HG02943 (cell line): Measurements from ENCODE around the gene HS3ST6.
"Not testable (repeated sequence)": the region's sequence is repeated elsewhere in the genome, so short reads cannot be mapped to it uniquely, and the experiment has no call there.

Source experiments
- ATAC-seq: cut with Tn5 transposase; IDR thresholded peaks from one replicate; pipeline ENCODE4 v1.9.1; 2021; ENCODE audit warnings: mild to moderate bottlenecking, low read depth, moderate library complexity; ENCODE audit not compliant: unreplicated experiment

Gene HS3ST6

DNA sequence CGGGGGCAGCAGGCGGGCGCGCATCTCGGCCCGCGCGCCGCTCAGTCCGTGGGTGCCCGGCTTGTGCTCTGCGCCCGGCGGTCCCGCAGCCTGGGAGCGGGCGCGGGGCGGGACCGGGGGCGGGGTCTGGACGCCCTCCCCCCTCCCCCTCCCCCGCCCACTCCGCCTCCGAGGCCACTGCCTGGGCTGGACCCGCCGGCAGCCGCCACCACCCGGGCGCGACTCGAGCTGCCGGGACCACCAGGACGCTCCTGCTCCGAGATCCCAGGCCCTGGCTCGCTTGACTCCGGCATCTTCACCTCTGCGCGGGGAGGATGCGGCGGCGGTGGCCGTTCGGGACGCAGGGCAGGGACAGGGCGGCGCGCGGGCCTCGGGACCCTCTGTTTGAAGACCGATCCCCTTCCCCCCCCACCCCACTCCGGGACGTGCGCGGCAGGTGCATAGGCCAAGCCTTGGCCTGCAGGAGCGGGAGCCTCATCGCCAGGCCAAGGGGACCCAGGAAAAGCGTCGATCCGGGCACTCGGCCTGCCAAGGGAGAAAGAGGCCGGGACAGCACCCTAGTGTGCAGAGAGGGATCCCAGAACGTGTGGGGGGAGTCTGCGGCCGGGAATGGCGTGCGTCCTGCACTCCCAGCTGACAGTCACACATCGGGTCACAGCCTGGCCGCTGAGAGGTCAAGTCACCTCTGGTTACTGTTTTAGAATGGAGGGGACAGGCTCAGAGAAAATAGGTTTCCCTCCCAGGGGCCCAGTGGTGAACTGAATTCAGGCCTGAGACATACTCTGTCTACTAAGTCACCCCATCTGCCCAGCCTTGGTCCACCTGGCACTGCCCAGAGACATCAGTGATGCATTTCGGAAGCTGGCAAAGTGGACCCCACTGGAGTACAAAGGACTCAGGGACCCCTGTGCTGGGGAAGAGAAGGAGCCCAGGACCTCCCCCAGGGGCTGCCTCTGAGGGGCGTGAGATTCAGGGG is at the start of gene HS3ST6:
HS3ST6 (minus strand) TSS at position 65 of the 976 bp plus-strand sequence. CDS start 92 bp downstream, outside the sequence.
- no peak for ATAC-seq

DNA sequence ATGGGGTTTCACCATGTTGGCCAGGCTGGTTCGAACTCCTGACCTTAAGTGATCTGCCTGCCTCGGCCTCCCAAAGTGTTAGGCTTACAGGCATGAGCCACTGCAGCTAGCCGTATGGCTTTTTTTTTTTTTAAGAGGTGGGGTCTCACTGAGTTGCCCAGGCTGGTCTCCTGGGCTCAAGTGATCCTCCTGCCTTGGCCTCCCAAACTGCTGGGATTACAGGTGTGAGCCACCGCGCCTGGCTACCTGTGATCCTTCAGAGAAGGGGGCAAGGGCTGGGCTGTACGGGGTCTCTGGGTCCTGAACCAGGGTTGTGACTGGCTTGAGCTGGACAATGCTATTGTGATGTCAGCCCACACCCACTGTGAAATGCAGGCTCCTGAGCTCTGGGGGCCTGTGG is 48.2 kb upstream of the HS3ST6 start, which contains the start of gene RNF151:
RNF151 (plus strand) TSS at position 397 of the 400 bp plus-strand sequence. CDS start 26 bp downstream, outside the sequence.
- ATAC-seq, result no peak

DNA sequence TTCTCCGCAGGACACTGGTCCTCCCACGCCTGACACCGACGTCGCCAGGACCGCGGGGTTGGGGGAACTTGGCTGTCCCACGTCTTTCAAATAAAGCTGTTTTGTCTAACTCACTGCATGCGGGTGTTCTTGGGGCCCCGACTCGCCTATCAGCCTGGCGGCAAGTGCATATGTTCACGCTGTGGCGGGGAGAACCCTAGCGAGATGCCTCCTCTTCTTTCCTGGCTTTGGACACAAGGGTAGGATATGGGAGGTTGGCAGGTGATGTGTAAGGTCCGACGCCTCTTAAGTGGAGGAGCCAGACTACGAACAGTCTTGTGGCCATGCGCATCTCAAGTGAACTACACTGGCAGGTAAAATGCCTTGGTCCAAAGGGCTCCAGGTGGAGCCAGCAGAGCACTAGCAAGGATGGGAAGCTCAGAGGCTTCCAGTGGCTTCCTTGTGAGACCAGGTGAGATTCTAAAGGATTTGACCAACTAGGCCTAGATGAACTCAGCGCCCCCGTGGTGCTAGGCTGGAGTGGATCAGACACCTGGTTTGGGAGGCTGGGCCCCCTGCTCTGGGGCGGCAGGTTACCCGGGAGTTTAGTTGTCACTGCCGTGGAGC is 47.3 kb upstream of the HS3ST6 start:
- no peak for ATAC-seq

DNA sequence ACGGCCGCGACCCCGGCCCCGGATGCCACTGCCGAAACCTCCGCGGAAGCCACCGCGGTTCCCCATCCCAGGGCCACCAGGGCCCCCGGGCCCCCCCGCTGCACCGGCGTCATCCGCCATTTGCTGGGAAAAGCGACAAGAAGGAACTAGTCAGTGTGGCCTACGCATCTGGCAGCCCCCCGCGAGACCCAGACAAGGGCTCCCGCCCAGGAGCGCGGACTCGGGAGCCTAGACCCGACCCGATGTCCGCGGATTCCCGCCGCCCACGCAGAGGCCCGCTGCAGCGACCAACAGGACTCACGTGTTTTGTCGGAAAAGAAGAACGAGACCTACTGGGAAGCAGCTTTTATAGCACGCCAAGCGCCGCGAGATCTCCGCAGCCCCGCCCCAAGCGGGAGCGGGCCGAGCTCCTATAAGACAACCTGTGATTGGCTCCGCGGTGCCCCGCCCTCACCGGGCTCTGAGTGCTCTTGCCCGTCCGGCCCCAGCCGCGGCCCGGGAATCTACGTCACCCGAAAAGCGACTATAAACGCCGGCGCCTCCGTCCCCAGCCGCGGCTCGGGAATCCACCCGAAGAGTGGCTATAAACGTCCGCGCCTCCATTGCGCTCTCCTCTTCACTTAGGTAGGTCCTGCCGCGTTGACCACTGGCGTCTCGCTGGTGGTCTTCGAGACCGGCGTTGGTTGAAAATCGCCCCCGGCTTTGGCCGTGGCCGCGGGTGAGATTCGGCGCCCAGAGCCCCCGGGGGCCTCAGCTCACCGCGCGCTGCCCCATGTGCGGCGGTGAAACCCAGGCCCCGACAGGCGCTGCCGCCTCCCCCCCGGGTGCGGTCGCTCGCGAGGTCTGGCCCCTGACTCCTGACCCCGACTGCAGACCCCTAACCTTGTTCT is 46.5 kb upstream of the HS3ST6 start, which contains the start of gene RPS2:
RPS2 (minus strand) TSS at position 321 of the 890 bp plus-strand sequence; CDS start at position 120, 201 bp downstream.
- ATAC-seq, result peak; percentile 72

DNA sequence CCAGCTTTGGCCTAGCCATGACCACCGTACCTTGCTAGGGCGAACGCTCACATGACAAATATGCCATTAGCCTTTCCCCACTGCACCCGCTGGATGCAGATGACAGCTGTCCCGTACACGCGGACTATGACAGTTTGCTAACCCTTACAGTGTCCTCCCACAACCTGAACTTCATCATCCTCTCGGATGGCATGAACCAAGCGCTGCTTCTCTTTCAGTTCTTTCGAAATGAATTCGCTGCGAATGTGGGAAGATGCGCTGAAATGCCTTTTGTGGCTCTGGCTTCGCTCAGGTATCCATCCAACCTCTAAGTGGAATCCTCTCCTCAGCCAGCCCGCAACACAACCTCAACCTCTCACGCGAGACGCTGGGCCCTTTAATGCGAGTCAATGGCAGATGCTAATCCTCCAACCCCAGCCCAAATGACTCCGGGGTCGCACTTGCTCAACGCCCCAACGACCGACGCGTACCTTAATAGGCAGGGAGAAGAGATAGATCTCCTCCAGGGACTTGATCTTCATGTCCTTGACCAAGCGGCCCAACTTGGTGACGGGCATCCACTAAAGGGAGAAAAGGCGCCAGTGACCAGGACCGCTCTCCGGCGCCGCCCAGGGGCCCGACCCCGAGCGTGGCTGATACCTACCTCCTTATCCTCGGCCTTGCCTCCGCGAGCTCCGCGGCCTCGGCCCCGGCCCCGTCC is 45.7 kb upstream of the HS3ST6 start:
- ATAC-seq, result peak; percentile 3

DNA sequence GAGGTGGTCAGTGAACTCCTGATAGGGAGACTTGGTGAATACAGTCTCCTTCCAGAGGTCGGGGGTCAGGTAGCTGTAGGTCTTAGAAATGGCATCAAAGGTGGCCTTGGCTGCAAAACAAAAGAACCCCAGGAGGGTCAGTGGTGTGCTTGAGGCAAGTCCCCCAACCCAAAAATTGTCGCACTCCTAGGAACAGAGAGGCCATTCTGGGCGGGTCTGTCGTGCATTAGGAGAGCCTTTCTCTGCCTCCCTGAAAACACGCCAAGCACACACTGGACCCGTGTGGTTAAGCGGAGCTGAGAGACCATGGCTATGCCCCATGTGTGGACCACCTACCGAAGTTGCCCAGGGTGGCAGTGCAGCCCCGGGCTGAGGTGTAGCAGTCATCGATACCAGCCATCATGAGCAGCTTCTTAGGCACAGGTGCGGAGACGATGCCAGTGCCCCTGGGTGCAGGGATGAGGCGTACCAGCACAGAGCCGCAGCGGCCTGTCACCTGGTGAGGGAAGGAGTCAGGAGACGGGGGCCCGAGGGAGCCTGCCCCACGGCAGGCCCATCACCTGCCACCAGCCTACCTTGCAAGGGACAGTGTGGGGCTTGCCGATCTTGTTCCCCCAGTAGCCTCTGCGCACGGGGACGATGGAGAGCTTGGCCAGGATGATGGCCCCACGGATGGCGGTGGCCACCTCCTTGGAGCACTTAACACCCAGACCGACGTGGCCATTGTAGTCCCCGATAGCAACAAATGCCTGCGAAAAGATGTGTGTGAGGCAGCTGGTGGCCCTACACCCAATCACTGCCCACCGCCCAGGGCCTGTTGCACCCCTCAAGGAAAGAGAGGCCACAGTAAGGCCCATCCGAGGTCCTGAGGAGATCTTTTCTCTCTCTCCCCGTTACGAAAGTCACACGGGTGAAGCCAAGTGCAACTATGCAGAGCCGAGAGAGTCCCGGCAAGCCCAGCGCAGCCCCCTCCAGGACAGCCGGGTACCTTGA is 44.2 kb upstream of the HS3ST6 start:
- ATAC-seq, result not testable (repeated sequence)

DNA sequence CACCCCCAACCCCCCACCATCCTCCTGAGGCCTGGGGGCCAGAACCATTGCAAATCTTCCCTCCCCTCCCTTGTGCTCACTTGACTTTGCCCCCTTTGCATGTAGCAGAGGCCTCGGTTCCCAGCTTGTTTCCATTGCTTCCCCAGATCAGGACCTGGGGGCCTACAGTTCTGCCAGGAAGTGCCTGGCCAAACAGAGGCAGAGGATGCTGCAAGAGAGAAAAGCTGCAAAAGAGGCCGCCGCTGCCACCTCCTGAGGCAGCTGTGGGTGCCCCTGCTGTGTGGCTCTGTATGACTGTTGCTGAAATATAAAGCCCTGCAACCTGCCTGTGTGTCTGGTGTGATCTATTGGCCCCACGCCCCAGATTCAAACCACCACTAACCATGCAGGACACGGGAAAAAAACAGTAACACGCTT is 43.4 kb upstream of the HS3ST6 start:
- no peak for ATAC-seq

DNA sequence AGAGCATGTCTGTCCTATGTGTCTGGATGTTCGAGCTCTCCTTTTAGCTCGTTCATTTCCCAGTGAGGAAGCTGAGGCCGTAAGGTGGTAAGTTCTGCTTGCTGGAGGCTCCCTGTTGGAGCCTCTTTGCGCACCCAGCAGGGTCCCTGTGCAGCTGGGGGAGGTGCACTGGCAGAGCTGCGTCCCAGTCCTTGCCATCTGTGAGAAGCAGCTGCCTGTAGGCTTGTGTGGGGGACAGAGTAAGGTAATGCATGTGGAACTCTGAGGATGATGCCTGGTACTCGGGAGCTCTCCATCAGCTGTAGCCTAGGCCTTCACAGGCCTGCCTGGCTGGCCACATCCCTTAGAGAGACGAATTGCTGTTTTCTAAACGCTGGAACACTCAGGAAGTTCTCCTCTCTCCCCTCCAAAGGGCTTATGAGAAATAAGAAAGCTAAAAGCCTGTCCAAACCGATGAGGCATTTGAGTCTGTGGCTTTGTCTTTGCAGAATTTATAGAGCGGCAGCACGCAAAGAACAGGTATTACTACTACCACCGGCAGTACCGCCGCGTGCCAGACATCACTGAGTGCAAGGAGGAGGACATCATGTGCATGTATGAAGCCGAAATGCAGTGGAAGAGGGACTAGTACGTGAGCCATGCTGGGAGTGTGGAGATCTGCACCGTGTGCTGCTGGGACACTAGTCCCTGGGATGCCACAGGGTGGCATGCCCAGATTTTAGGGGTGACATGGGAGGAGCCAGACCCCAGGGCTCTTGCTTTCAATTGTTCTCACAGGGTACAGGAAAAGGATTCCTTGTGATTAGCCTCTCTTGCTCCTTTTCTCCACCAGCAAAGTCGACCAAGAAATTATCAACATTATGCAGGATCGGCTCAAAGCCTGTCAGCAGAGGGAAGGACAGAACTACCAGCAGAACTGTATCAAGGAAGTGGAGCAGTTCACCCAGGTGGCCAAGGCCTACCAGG is 42.7 kb upstream of the HS3ST6 start:
- ATAC-seq, result no peak

DNA sequence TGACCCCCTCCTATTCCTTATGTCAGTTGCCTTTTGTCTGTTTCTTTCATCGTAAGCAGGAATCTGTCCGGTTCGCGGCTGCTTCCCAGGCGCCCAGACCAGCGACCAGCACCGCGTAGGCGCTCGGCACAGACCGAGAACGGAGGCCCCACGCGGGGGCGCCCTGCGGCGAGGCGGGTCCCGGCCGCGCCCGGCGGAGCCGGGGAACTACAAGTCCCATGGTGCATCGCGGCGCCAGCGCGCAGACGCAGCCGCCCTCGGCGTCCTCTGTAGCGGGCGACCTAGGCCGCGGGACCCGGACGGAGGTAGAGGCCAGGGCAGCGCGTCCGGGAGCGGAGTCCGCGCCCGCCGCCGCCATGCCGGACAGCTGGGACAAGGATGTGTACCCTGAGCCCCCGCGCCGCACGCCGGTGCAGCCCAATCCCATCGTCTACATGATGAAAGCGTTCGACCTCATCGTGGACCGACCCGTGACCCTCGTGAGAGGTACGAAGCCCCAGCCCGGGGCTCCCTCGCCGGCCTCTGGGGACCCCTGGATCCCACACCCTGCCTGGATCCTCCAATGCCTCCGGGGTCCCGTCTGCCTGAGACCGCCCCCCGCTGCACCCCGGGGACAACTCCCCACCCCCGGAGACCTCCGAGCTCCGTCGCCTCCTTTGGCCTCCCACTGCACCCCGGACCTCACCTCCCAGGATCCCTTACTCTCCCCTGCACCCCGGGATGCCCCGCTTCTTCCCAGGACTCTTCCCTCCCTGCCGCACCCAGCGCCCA is 41.2 kb upstream of the HS3ST6 start, which contains the start of gene NDUFB10:
NDUFB10 (plus strand) TSS at position 270 of the 771 bp plus-strand sequence; CDS start at position 357, 87 bp downstream.
- ATAC-seq, result peak; percentile 70

DNA sequence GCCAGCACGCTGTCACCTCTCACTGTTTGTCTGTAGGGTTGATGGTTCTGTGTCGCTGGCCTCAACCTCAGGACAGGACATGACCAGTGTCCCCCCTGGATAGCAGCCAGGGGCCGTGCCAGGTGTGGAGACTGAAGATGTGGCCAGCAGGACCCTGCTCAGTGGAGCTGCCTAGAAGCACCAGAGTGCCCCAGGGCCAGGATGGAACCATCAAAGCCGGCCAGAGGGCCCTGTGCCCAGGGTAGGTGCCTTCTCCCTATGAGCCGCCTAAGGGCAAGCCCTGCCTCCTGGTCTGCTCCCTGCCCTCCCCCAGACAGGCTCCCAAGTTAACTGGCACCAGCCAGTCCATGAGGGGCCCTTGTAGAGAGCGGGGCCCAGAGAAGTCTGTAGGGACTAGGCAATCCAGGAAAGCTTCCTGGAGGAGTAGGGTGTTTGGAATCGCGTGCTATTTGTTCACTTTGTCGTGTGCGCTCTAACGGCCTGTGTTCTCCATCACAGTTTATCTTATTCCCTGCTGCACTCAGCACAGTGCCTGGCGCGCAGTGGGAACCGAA is 40.6 kb upstream of the HS3ST6 start:
- ATAC-seq, result no peak

DNA sequence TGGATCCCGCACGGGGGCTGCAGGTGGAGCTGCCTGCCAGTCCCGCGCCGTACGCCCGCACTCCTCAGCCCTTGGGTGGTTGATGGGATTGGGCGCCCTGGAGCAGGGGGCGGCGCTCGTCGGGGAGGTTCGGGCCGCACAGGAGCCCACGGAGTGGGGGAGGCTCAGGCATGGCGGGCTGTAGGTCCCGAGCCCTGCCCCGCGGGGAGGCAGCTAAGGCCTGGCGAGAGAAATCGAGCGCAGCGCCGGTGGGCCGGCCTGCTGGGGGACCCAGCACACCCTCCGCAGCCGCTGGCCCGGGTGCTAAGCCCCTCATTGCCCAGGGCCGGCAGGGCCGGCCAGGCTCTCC is 39.9 kb upstream of the HS3ST6 start:
- not testable (repeated sequence) for ATAC-seq

DNA sequence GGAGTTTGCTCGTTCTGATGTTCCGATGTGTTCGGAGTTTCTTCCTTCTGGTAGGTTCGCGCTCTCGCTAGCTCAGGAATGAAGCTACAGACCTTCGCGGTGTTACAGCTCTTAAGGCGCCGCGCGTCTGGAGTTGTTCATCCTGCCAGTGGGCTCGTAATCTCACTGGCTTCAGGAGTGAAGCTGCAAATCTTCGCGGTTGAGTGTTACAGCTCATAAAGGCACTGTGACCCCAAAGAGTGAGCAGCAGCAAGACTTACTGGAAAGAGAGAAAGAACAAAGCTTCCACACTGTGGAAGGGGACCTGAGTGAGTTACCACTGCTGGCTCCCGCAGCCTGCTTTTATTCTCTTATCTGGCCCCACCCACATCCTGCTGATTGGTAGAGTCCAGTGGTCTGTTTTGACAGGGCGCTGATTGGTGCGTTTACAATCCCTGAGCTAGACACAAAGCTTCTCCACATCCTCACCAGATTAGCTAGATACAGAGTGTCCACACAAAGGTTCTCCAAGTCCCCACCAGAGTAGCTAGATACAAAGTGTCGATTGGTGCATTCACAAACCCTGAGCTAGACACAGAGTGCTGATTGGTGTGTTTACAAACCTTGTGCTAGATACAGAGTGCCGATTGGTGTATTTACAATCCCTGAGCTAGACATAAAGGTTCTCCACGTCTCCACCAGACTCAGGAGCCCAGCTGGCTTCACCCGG is 39.4 kb upstream of the HS3ST6 start:
- not testable (repeated sequence) for ATAC-seq

DNA sequence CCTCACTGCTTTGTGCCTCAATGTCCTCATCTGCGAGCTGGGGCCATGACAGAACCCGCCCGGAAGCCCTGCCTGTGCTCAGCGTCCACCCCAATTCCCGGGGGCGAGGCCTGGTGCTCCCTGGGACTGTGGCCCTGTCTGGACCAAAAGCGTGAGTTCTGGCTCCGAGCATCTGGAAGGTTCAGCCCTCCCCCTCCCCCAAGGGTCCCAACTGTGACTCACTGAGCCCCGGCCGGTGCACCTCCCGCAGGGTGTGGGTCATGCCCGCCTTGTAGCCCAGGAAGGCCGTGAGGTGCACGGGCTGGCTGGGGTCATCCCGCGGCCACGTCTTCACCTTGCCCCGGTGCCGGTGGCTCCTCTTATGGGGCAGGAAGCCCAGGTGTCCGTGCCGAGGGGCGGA is 35.5 kb upstream of the HS3ST6 start:
- ATAC-seq, result no peak

DNA sequence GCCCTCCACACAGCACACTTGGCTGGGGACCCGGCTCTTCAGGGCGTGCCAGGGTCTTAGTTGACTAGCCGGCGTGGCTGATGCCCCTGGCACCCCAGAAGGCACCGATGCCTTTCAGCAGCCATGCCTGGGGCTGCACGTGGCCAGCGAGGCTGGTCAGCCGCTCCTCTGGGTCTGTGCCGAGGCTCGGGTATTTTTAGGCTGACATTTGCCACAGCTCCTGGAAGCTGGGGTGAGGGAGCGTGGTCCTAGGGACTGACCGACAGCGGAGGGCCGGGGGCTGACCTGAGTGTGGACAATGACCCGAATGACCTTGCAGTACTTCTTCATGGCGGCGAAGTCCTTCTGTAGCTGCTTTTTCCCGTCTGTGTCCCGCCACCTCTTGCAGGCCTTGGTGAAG is 32.3 kb upstream of the HS3ST6 start:
- no peak for ATAC-seq

DNA sequence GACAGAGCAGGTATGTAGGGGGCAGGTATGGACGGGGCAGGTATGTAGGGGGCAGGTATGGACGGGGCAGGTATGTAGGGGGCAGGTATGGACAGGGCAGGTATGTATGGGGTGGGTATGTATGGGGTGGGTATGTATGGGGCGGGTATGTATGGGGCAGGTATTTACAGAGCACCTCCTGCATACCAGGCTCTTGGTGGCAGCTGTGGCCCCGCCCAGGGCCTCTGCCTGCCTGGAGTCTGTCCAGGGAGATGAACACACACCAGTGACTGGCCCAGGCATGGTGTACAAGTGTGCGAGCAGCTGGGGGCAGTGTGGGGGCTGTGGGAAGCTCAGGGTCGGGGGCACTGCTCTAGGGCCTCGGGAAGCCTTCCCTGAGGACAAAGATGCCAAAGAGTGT is 31.8 kb upstream of the HS3ST6 start:
- ATAC-seq, result no peak

DNA sequence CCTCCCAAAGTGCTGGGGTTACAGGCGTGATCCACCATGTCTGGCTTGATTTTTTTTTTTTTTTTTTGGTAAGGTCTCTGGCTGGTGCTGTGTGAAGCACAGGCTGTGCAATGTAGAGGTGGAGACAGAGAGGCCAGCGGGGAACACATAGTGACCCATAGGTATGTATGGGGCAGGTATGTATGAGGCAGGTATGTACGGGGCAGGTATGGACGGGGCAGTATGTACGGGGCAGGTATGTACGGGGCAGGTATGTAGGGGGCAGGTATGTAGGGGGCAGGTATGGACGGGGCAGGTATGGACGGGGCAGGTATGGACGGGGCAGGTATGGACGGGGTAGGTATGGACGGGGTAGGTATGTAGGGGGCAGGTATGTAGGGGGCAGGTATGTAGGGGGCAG is 31.3 kb upstream of the HS3ST6 start:
- no peak for ATAC-seq
